HG03139 (cell line): ENCODE data around the gene TMC2.

ENCODE experiments used
- ATAC-seq: cut with Tn5 transposase; IDR thresholded peaks from one replicate; pipeline ENCODE4 v1.9.1; 2021; ENCODE audit not compliant: unreplicated experiment

Gene TMC2

DNA sequence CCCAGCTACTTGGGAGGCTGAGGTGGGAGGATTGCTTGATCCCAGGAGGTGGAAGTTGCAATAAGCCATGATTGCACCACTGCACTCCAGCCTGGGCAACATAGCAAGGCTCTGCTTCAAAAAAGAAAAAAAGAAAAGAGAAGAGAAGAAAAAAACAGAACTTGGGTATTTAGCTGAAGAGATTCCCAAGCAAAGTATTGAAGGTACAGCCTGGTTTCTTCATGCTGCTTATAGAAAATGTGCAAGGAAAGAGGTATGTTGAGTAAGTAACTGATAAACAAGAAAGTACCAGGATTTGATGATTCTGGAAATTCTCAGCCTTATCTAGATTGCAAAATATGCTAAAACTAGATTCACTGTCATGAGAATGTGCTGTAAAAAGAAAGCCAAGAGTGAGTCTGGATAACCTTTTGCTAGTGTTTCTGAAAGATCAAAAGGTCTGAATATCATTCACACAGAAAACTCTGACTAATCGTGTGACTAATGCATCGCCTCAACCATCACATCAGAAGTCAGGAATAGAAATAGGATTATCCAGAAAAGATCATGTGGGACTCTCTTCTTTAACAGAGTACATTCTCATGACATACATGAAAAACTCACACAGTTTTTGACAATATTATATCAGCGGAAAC, 83.7 kb downstream of the TMC2 start:
- no peak for ATAC-seq

DNA sequence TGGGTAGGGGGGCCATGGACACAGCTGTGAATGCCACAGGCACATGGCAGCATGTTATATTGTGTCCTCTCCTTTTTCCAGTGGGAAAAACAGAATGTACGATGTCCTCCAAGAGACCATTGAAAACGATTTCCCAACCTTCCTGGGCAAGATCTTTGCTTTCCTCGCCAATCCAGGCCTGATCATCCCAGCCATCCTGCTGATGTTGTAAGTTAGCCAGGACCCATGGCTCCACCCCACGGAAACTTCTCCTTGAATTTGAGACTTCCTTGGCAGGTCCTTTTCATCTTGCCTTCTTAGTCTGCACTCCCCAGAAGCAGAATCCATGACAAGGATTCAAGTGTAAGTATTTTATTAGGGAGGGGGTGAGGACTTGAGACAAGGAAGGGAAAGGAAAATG, 87.8 kb downstream of the TMC2 start:
- ATAC-seq: no peak

DNA sequence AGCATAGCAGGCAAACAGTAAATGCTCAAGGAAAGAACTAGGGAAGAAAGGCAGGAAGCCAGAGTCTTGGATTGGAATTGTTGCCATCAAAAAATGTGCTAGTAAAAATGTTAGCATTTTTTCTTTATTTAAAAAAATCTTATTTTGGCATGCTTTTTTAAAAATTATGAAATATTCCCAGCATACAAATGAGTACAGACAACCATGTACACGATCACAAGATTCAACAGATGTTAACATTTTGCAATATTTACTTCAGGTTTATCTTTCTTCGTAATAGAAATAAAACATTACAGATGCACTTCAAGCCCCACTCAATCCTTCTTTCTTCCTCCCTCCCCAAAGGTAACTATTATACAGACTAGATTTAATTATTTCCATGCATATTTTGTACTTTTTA, 88.7 kb downstream of the TMC2 start:
- no peak for ATAC-seq

DNA sequence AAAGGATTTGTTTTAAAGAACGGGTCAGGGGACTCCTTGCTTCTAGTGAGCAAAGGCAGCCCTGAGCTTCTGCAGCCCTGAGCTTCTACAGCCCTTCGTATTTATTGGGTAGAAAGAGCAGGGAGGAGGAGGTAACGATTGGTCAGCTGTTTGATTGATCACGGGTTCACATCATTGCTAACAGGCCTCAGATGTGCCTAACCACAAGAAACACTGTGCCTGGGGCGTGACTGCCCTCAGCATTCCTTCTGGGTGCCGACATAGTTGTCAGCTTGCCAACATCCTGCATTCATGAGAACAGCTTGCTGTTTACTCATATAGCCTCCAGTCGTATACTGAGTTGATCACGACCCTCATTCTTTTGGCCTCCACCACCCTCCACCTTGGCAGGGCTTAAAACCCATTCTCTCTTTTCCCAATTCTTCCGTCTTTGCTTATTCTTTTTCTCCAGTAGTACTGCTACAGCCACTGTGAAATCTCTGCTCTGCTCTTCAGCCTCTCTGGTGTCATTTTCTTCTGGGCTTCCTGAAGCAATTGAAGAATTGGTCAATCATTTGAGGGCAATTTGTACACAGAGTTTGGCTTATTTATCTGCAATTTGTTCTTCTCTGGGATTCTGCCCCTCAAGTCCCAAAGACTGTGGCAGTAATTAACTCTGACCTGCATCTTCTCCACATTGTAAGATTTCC, 90.6 kb downstream of the TMC2 start:
- ATAC-seq: no peak

DNA sequence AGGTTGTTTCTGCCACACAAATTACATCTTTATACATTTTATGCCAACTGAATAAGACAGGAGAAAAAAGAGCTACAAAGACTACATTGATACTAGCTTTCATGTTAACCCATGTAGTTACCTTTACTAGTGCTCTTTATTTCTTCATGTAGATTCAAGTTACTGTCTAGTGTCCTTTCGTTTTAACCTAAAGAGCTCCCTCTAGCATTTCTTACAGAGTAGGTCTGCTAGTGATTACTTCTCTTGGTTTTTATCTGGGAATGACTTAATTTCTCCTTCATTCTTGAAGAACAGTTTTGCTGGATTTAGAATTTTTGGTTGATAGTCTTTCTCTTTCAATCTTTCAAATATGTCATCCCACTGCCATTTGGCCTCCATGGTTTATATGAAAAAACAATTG, 94.9 kb downstream of the TMC2 start:
- no peak for ATAC-seq

DNA sequence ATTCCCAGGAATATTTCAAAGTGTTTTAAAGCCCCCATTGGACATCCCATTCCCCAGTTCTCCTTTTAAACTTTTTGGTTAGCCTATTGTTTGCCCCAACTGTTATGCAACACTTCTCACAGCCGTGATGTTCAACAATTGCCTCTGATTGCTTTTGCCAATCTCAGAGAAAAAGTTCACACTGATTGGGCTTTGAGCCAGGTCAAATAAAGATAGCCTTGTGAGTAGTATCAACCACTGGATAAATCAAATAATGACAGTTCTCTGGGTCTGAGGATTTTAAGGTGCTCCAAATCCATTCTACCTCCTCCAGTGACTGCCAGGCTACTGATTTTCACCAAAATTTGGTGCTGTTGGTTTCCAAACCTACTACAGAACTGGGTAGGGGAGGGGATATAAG, 97.0 kb downstream of the TMC2 start:
- ATAC-seq: no peak

DNA sequence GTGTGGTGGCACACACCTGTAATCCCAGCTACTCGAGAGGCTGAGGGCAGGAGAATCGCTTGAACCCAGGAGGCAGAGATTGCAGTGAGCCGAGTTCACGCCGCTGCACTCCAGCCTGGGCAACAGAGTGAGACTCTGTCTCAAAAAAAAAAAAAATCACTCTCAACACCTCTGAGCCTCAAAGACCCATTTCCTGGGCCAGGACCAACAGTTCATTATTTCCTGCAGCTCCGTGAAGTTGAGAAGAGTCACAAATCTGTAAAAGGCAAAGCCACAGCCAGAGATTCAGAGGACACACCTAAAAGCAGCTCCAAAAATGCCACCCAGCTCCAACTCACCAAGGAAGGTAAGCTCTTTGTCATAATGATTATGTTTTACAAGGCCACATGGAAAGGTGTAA, 100.9 kb downstream of the TMC2 start:
- ATAC-seq: no peak

DNA sequence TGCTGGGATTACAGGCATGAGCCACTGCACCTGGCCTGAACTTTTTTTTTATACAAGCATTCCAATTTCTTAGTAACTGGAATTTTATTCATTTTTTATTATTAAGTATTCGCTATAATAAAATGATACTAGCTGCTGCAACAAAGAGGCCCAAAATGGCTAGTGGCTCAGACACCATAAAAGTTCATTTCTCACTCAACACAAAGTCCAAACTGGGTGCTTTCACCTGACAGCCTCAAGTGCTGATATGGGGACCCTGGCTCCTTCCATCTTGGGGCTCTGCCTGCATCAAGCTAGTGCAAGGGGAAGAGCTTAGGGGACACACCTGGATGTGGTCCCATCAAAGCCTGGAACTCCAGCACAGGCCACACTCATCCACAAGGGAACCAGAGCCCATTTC, 103.9 kb downstream of the TMC2 start:
- ATAC-seq: no peak

DNA sequence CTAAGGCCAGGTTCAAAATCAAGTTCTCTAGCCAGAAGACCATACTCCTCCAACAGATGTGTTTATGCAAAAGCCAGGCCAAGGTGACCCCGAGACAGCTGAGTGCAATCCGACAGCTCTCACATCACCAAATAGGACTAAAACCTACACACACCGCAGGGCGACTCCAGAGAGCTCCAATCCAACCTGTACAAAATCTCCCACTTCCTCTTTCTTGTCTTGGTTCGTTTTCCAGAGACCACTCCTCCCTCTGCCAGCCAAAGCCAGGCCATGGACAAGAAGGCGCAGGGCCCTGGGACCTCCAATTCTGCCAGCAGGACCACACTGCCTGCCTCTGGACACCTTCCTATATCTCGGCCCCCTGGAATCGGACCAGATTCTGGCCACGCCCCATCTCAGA, 104.5 kb downstream of the TMC2 start:
- no peak for ATAC-seq

DNA sequence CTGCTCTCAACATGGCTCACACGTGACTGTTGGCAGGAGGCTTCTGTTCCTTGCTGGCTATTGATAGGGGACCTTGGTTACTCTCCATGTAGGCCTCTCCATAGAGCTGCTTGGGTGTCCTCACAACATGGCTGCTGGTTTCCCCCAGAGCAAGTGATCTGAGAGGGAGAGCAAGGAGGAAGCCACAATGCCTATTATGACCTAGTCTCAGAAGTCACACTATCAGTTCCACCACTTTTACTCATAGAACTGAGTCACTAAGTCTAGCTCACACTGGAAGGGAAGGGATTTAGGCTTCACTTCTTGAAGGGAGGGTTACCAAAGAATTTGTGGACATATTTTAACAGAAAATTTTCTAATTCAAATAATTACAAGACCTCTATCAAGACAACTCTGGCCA, 107.3 kb downstream of the TMC2 start:
- ATAC-seq: no peak

DNA sequence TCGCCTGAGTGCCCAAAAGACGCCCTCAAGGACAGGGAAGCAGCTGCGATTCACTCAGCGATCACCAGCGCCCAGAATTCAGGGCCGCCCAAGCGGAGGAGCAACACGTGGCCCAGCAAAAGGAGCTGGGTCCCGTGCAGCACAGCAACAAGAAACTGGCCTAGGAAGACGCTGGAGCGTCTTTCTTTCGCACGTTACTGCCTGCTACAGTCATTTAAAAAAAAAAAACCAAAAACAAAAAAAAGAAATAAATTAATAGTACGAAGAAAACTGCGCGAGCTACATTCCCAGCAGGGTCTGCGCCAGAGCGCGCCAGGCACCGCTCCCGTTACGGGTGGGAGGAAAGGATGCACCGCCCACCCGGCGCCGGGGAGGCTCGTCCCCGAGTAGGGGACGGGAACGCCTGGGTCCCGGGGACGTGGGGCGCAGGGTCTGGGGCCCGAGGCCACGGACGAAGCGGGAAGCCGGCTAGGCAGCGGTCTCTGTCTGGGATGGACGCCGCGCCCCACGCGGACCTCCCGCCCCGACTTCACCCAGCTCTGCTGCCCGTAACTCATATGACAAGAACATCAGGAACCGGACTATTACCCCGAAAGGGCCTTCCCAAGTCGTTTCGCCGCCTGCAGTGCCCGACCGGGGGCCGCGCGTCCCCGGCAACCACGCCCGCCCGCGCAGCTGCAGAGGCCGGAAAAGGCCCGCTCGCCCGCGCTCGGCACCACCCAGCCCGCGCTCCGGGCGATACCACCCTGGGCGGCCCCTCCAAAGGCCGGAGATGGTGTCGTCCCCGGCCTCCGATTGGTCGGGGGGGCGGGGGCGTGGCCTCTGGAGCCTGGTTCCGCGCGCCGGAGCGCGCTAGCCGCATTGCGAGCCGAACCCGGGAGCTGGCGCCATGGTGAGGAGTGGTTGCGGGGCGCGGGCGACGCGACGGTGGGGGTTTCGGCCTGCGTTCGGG, 115.7 kb downstream of the TMC2 start, which contains the start of gene NOP56:
Gene NOP56 (plus strand): TSS at position 861 of the 952 bp plus-strand sequence. CDS start 29 bp downstream, at position 890.
- ATAC-seq: peak; percentile 74

DNA sequence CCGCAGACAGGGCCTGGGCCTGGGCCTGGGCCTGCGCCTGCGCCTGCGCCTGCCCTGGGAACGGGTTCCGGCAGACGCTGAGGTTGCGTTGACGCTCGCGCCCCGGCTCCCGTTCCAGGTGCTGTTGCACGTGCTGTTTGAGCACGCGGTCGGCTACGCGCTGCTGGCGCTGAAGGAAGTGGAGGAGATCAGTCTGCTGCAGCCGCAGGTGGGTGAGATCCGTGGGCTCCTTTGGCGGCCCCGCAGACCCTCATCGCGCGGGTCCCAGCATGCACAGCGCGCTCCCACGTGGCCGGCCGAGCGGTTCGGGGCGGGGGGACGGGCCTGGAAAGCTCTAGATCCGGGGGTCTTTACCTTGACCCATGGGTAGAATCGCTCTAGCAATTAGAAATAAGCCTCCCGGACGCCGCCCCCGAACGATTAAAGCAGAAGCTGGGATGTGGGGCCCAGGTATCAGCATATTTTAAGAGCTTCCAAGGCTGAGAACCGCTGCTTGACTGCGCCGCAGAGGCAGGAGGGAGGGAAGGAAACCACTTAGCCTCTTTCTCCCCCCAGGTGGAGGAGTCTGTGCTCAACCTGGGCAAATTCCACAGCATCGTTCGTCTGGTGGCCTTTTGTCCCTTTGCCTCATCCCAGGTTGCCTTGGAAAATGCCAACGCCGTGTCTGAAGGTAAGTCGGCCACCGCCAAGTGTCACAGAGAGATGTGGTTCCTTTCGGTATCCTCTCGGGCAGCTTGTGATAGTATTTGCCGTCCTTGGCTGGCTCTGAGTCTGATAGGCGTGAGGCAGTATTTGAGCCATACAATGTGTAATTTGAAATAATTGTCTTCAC, 116.6 kb downstream of the TMC2 start:
- peak; percentile 32 for ATAC-seq

DNA sequence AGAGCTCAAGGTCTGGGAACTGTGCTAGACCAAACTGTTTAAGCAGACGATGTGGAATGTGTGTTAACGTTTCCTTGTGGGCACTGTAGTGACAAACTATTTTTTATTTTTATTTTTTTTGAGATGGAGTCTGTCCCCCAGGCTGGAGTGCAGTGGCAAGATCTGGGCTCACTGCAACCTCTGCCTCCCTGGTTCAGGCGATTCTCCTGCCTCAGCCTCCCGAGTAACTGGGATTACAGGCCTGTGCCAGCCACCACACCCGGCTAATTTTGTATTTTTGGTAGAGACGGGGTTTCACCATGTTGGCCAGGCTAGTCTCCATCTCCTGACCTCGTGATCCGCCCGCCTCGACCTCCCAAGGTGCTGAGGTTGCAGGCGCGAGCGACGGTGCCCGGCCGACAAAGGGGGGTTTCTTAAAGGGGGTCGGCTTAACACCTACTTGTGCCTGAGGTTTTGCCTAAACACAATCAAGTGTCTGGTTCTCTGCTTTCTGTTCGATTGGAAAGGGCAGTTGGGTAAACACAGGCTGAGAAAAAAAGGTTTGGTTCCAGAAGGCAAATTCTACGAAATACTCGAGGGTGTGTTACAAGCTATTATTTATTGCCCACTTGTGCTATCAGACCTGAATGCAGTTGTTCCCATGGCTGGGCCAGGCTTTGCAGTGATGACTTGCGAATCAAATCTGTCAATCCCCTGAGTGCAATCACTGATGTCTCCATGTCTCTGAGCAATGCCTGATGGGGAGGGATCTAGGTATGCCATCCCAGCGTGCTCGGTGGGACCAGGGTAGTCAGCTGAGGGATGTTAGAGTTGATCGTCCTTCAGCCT, 117.4 kb downstream of the TMC2 start:
- ATAC-seq: no peak

DNA sequence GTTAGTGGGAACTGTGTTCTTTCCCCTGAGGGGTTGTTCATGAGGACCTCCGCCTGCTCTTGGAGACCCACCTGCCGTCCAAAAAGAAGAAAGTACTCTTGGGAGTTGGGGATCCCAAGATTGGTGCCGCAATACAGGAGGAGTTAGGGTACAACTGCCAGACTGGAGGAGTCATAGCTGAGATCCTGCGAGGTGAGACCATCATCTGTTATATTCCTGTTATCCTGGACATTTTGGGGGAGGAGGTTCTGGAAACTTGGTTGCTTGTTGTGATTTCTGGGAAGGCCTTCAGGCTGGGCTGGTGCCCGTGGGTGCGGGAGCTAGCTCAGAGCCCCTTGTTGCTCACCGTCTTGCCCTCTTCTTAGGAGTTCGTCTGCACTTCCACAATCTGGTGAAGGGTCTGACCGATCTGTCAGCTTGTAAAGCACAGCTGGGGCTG, 118.0 kb downstream of the TMC2 start:
- ATAC-seq: no peak

DNA sequence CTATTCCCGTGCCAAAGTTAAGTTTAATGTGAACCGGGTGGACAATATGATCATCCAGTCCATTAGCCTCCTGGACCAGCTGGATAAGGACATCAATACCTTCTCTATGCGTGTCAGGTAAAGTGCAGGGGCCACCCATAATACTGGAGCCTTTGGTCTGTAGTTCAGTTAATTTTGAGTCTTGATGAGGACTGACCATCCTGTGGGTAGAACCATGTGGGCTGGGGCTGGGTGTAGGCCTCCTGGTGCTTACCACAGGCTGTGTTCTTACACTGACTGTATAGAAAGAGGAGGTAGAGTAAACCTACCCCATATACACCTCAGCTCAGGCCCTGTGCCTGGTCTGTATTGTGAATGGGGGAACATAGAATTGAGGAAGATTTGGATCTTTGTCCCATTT, 118.5 kb downstream of the TMC2 start:
- ATAC-seq: no peak

DNA sequence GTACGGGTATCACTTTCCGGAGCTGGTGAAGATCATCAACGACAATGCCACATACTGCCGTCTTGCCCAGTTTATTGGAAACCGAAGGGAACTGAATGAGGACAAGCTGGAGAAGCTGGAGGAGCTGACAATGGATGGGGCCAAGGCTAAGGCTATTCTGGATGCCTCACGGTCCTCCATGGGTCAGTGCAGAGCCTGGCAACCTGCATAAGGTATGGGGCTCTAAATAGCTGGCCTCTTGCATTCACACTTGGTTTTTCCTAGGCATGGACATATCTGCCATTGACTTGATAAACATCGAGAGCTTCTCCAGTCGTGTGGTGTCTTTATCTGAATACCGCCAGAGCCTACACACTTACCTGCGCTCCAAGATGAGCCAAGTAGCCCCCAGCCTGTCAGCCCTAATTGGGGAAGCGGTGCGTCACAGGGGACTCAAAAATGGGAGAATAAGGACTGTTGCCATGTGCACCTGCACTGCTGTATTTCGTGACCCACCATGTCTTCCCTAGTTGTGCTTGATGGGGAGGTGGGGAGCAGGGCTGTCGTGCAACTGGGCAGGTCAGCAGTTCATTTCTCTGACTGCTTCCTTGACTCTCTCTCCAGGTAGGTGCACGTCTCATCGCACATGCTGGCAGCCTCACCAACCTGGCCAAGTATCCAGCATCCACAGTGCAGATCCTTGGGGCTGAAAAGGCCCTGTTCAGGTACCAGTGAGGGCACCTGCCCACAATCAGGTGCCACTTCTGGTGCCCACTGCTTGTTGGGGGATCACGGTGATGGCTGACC, 119.2 kb downstream of the TMC2 start:
- no peak for ATAC-seq

DNA sequence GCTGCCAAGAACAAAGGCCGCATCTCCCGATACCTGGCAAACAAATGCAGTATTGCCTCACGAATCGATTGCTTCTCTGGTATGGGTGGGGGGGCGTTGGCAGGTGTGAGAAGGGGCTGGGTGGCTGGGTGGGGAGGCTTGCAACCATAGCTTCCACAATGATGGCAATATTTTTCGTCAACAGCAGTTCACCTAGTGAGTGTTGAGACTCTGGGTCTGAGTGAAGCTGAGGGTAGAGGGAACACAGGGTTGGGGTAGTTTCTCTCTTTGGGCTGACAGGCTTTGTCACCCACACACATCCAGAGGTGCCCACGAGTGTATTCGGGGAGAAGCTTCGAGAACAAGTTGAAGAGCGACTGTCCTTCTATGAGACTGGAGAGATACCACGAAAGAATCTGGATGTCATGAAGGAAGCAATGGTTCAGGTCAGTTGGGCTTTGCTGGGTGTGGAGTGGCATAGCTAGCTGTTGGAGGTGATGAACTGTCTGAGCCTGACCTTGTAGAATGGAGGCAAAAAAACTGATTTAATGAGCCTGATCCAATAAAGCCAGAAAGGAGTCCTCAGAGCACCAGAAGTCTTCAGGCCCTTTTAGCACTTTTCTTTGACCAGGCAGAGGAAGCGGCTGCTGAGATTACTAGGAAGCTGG, 120.2 kb downstream of the TMC2 start:
- no peak for ATAC-seq

DNA sequence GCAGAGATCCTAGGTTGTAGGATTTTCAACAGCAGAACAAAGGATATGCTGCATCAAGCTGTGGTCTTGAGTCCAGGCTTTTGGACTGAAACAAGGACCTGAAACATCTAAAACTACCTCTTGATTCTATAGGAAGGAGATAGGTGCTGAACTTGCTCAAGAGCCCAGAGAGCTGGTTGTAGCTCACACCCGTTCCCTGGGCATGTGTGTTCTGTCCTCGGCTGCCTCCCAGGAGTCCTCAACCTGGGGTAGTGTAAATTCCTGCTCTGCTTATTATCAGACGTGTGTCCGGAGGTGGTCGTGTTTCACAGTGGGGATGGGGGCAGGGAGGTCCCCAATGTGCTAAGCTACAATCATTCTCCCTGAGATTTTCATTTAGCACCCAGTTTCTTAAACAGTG, 120.9 kb downstream of the TMC2 start:
- ATAC-seq: no peak

DNA sequence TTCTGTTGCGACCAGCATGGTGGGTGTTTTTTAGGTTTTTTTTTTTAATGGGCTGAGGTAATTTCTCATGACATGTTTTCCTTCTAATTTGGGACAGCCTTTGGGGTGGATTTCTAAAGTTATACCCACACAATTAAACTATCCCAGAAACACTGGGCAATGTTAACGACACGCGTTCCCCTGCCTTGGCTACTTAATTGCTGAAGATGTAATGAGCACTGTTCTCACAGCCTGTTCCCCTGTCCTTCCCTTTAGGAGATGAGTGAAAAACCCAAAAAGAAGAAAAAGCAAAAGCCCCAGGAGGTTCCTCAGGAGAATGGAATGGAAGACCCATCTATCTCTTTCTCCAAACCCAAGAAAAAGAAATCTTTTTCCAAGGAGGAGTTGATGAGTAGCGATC, 121.3 kb downstream of the TMC2 start:
- ATAC-seq: no peak
